Vagina (tissue), 2 donors: ENCODE data around the gene PARVG.

Experiments
- POLR2A ChIP-seq, 2 donors: fragments of 450-650 bp; IDR thresholded peaks; one replicate each; pipeline ENCODE4 v1.6.1; 2017; ENCODE audit warnings: antibody characterized with exemption in 2 of 2, mild to moderate bottlenecking in 2 of 2, moderate library complexity in 2 of 2
- POLR2AphosphoS5 ChIP-seq, 2 donors: sonication (generic); formaldehyde crosslinking; IDR thresholded peaks; one replicate each; pipeline ENCODE4 v1.9.0; 2017; ENCODE audit warnings: antibody characterized with exemption in 2 of 2, mild to moderate bottlenecking in 2 of 2, low read depth in 1 of 2; ENCODE audit not compliant: insufficient read depth in 1 of 2
- TF ChIP-seq, protein P1 (sequence below), 3 experiments: fragments of 450-650 bp in 2 of 3; fragments of 200-600 bp in 1 of 3; sonication (generic) in 1 of 3; IDR thresholded peaks; one replicate each; pipeline ENCODE4 v1.5.1; 2017 to 2019; ENCODE audit warnings: antibody characterized with exemption in 3 of 3, mild to moderate bottlenecking in 2 of 3, moderate library complexity in 2 of 3

DNA sequence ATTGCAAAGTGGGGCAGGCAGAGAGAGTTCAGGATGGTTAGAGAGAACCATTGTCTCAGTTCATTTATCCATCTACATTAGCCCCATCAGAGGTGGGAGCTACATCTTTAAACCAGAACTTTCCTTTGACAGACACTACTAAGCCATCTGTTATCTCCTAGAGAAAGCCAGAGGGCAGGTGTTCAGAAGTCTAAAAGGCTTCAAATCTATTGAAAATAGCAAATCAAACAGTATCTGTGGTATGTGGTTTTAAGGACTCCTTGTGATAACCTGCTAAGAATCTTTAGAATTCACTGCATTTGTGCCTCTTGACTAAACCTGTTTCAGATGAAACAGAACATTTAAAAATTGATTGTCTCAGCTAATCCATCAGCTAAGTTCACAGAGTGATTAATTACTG is 43.9 kb upstream of the PARVG start:
- TF ChIP-seq POLR2A (IDR thresholded peaks at IDR 0.05) = no peak
- TF ChIP-seq, protein P1, sequence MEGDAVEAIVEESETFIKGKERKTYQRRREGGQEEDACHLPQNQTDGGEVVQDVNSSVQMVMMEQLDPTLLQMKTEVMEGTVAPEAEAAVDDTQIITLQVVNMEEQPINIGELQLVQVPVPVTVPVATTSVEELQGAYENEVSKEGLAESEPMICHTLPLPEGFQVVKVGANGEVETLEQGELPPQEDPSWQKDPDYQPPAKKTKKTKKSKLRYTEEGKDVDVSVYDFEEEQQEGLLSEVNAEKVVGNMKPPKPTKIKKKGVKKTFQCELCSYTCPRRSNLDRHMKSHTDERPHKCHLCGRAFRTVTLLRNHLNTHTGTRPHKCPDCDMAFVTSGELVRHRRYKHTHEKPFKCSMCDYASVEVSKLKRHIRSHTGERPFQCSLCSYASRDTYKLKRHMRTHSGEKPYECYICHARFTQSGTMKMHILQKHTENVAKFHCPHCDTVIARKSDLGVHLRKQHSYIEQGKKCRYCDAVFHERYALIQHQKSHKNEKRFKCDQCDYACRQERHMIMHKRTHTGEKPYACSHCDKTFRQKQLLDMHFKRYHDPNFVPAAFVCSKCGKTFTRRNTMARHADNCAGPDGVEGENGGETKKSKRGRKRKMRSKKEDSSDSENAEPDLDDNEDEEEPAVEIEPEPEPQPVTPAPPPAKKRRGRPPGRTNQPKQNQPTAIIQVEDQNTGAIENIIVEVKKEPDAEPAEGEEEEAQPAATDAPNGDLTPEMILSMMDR (IDR thresholded peaks at IDR 0.05) = no peak
- no peak for TF ChIP-seq POLR2AphosphoS5 (IDR thresholded peaks at IDR 0.05; ENCODE audit: insufficient read depth in 1 of 2, low read depth in 1 of 2)
